Pancreas (tissue), 10 donors: ENCODE measurements around the gene GRXCR2. TPM values are rescaled to one million over a fixed set of nuclear protein-coding genes. Genes with fewer than 3 reads are reported as not detected.

ENCODE experiments used
- ATAC-seq, 4 donors: fragments of 200-7000 bp; cut with Tn5 transposase; one replicate each; pipeline versions ENCODE4 v1.8.0 to v1.9.1; 2020; ENCODE audit warnings: mild to moderate bottlenecking in 4 of 4, moderate library complexity in 4 of 4
- DNase-seq, 6 donors: peaks; one replicate each; pipeline ENCODE4 v3.0.0-alpha.2; 2020
- FAIRE-seq: peaks from 2 replicates; lab custom pipeline; 2012; peaks lifted over from hg19 to GRCh38; lab: Jason Lieb, UNC
- H3K27ac ChIP-seq, 4 donors: fragments of 200-600 bp; sonication (generic); 1 replicate in 3 of 4; 2 replicates in 1 of 4; pipeline versions ENCODE4 v1.5.0 to v1.8.0; 2020
- H3K27me3 ChIP-seq, 4 donors: fragments of 200-600 bp; one replicate each; pipeline ENCODE4 v1.8.0; 2021
- H3K36me3 ChIP-seq, 3 donors: fragments of 200-600 bp; sonication (generic) in 1 of 3; one replicate each; pipeline versions ENCODE4 v1.5.0 to v1.8.0; 2020 to 2021
- H3K4me1 ChIP-seq, 3 donors: fragments of 200-600 bp; one replicate each; pipeline ENCODE4 v1.8.0; 2021
- H3K4me3 ChIP-seq, 4 donors: fragments of 200-600 bp; sonication (generic) in 2 of 4; one replicate each; pipeline versions ENCODE4 v1.5.0 to v1.8.0; 2020 to 2021
- H3K9me3 ChIP-seq, 4 donors: fragments of 200-600 bp; one replicate each; pipeline ENCODE4 v1.8.0; 2021
- CTCF ChIP-seq, 4 donors: fragments of 200-600 bp; sonication (generic) in 3 of 4; IDR thresholded peaks; one replicate each; pipeline versions ENCODE4 v1.5.0 to v1.8.0; 2021; ENCODE audit warnings: antibody characterized with exemption in 4 of 4
- WGBS, 2 donors: extraction: QIAGEN DNeasy Blood & Tissue Kit; methylation state at CpG; one replicate each; pipeline ENCODE4 v1.1.7; 2013; 5-methylcytosine and 5-hydroxymethylcytosine counted together
- intact Hi-C, 3 donors: fragments of 100-400 bp; cut with DNase I; formaldehyde crosslinking; loops; one replicate each; pipeline versions ENCODE4 v1.11.1 to v1.14.2; 2022
- polyA plus RNA-seq, 2 donors: library from polyadenylated mRNA; stranded (reverse); fragments of 200-250 nt; gene quantifications; one replicate each; pipeline ENCODE4 v1.2.3, GENCODE V29; 2013
- total RNA-seq, 6 donors: library from RNA; stranded (reverse); fragmentation: NEBNext Ultra II Directional in 4 of 6; extraction: Animal tissue kit (Norgen Biotek cat#: 25700) in 4 of 6; gene quantifications; one replicate each; pipeline versions ENCODE4 v1.2.1 to v1.2.4, GENCODE V29; 2021 to 2023
- donor health status: healthy with polysubstance abuse.
- donor health status: DM: no; HTN: no; CAD: no; lungs with moderate emphysema.
- donor health status: DM: no; HTN: no; CAD: no.
- donor health status: control.
- donor health status: control.
- donor health status: Bipolar disorder and iron deficiency.
- donor health status: DM: yes; HTN: yes; CAD: no.
- donor health status: DM: no; HTN: no; CAD: no.
- donor health status: DM: no; HTN: no; CAD: no.
- donor health status: DM: yes; HTN: yes; CAD: no.

The GRXCR2 gene
- total and polyA plus RNA-seq, 8 donors: 0.12 TPM; not detected in 7

GRCh38 chr5:145858959-145859358 lies 13.9 kb downstream of the GRXCR2 start:
- no peaks in the 10 kb centered on the region for H3K27me3 ChIP-seq
- DNase-seq: no peak
- H3K9me3 ChIP-seq: no peaks in the 10 kb centered on the region
- WGBS, 2 donors: 70 to 75% methylated on average over 4 of the region's 4 CpGs
- H3K4me3 ChIP-seq: no peak overlapping the region
- intact Hi-C loops: no loop called here
- TF ChIP-seq CTCF (IDR thresholded peaks at IDR 0.05): no peak
- FAIRE-seq: no peak
- ATAC-seq: peak in 1 of 4 donors; percentile 15
- no peaks in the 10 kb centered on the region for H3K36me3 ChIP-seq
- no peaks in the 10 kb centered on the region for H3K4me1 ChIP-seq
- H3K27ac ChIP-seq: no peak overlapping the region

- H3K27ac ChIP-seq: peak overlapping the region in 1 of 4 donors; percentile 3
- FAIRE-seq: no peak
- no peaks in the 10 kb centered on the region for H3K27me3 ChIP-seq
- H3K9me3 ChIP-seq: no peaks in the 10 kb centered on the region
- no peaks in the 10 kb centered on the region for H3K4me1 ChIP-seq
- no peak for TF ChIP-seq CTCF (IDR thresholded peaks at IDR 0.05)
- H3K4me3 ChIP-seq: peak overlapping the region in 2 of 4 donors; percentile 3 to 30
- 27 to 39% methylated on average over 24 to 25 of the region's 25 CpGs for WGBS, 2 donors
- intact Hi-C loops: no loop called here
- DNase-seq: peak in 5 of 6 donors; percentile 7 to 61 (median 18)
- peak in 3 of 4 donors; percentile 67 to 75 (median 73) for ATAC-seq
- no peaks in the 10 kb centered on the region for H3K36me3 ChIP-seq
These were observed 16.5 kb downstream of the GRXCR2 start for GRCh38 chr5:145856285-145856818.

- Histone ChIP-seq H3K27me3 (no peaks in the 10 kb centered on the region), H3K27ac (peak overlapping the region in 1 of 4 donors; percentile 3), H3K4me3 (peak overlapping the region in 2 of 4 donors; percentile 3 to 30), H3K9me3 (no peaks in the 10 kb centered on the region), H3K36me3 (no peaks in the 10 kb centered on the region), H3K4me1 (no peaks in the 10 kb centered on the region)
- TF ChIP-seq CTCF (IDR thresholded peaks at IDR 0.05): no peak
- FAIRE-seq: no peak
- intact Hi-C loops: no loop called here
- peak in 3 of 4 donors; percentile 13 to 46 (median 36) for ATAC-seq
- no peak for DNase-seq
- 68 to 72% methylated on average over 4 of the region's 4 CpGs for WGBS, 2 donors
These were observed 17.0 kb downstream of the GRXCR2 start for GRCh38 chr5:145855763-145856267.

GRCh38 chr5:145854651-145855258 lies 18.1 kb downstream of the GRXCR2 start:
- WGBS, 2 donors: 92% methylated on average over 2 of the region's 2 CpGs
- peak; percentile 67 for FAIRE-seq
- ATAC-seq: peak in 3 of 4 donors; percentile 46 to 74 (median 71)
- DNase-seq: no peak
- H3K9me3 ChIP-seq: no peaks in the 10 kb centered on the region
- no peaks in the 10 kb centered on the region for H3K4me1 ChIP-seq
- no peak overlapping the region for H3K4me3 ChIP-seq
- H3K36me3 ChIP-seq: no peaks in the 10 kb centered on the region
- intact Hi-C loops: no loop called here
- no peaks in the 10 kb centered on the region for H3K27me3 ChIP-seq
- no peak overlapping the region for H3K27ac ChIP-seq
- no peak for TF ChIP-seq CTCF (IDR thresholded peaks at IDR 0.05)
